GM06990 (cell line): ENCODE data around the gene RPSA.

ENCODE experiments used
- DNase-seq: peaks from one replicate; pipeline ENCODE4 v3.0.0-alpha.2; 2011; ENCODE audit not compliant: insufficient read length; ENCODE audit errors: extremely low read depth
- H3K27me3 ChIP-seq: replicated peaks from 2 replicates; pipeline ENCODE4 v1.6.0; 2011; ENCODE audit warnings: low read length; ENCODE audit not compliant: control insufficient read depth, insufficient read depth
- H3K36me3 ChIP-seq: 2 replicates; pipeline ENCODE4 v1.5.1; 2011; ENCODE audit warnings: low read length; ENCODE audit not compliant: control insufficient read depth, insufficient read depth
- H3K4me3 ChIP-seq: replicated peaks from 2 replicates; pipeline ENCODE4 v1.5.1; 2011; ENCODE audit warnings: low read depth, mild to moderate bottlenecking, control low read depth, low read length
- CTCF ChIP-seq: IDR thresholded peaks from 2 replicates; pipeline ENCODE4 v1.5.1; 2011; ENCODE audit warnings: low read length, control low read depth, mild to moderate bottlenecking, inconsistent platforms; ENCODE audit not compliant: insufficient read depth, poor library complexity, severe bottlenecking

Gene RPSA

GRCh38 chr3:39372833-39373232 is 33.7 kb upstream of the RPSA start:
- no peak for TF ChIP-seq CTCF
- H3K27me3 ChIP-seq, result no peaks in the 10 kb centered on the region
- no peak for DNase-seq
- no peak overlapping the region for H3K4me3 ChIP-seq
- no peaks in the 10 kb centered on the region for H3K36me3 ChIP-seq

- H3K4me3 ChIP-seq, result no peak overlapping the region
- no peak for DNase-seq
- H3K36me3 ChIP-seq, result no peaks in the 10 kb centered on the region
- TF ChIP-seq CTCF, result no peak
- no peaks in the 10 kb centered on the region for H3K27me3 ChIP-seq
Measured at GRCh38 chr3:39376959-39377634, 29.4 kb upstream of the RPSA start.

DNA sequence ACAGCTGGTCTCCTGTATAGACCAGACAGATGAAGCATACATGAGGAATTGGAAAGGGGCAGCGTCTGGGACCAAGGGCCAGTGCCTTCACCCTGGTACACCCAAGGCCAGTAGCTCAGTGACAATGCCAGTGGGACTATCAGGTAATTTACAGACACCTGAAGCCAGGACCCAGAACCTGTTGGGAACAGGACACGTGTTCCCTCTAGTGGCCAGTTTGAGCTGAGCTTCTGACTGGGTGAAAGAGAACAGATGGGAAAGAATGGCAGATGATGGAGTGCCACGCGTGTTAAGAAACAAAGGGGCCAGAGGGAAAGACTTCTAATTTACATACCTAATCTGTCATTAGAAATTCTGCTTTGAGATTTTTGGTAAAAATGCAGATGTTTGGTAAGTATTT is 28.4 kb upstream of the RPSA start:
- peak; percentile 30 for DNase-seq
- peak; percentile 87 for TF ChIP-seq CTCF

GRCh38 chr3:39378957-39379777 is 27.4 kb upstream of the RPSA start:
- no peak overlapping the region for H3K4me3 ChIP-seq
- TF ChIP-seq CTCF, result no peak
- H3K27me3 ChIP-seq, result no peaks in the 10 kb centered on the region
- H3K36me3 ChIP-seq, result no peaks in the 10 kb centered on the region
- no peak for DNase-seq

More for the DNA sequence above, 28.4 kb upstream of the RPSA start:
- Histone ChIP-seq H3K4me3 (no peak overlapping the region), H3K27me3 (no peaks in the 10 kb centered on the region), H3K36me3 (no peaks in the 10 kb centered on the region)

GRCh38 chr3:39379778-39380155 is 26.8 kb upstream of the RPSA start:
- TF ChIP-seq CTCF, result no peak
- DNase-seq, result no peak
- H3K36me3 ChIP-seq, result no peaks in the 10 kb centered on the region
- H3K4me3 ChIP-seq, result no peak overlapping the region
- H3K27me3 ChIP-seq, result no peaks in the 10 kb centered on the region
